ENCODE results near the gene GRIK4.
"Not testable (repeated sequence)": the region's sequence is repeated elsewhere in the genome, so short reads cannot be mapped to it uniquely, and the experiment has no call there.

- not testable (repeated sequence) for TF ChIP-seq CTCF (IDR thresholded peaks at IDR 0.05; ENCODE audit: low read depth, low read length, poor library complexity, severe bottlenecking); EZH2phosphoT487 (IDR thresholded peaks at IDR 0.05; ENCODE audit: borderline replicate concordance, low read length)
Measured at GRCh38 chr11:121021718-121022117, 510.2 kb downstream of the GRIK4 start.

Measured in DOHH2 (cell line).